Effector memory CD8-positive, alpha-beta T cell (primary cell): ENCODE results near the gene MSX2.

Experiments
- ATAC-seq: fragments of 150-1000 bp; cut with Tn5 transposase; replicated peaks from 2 replicates; pipeline ENCODE4 v1.10.0; 2021; ENCODE audit warnings: mild to moderate bottlenecking, moderate library complexity
- DNase-seq, 3 experiments: peaks; one replicate each; pipeline ENCODE4 v3.0.0; 2021
- H3K27ac Mint-ChIP-seq, 2 donors: one replicate each; pipeline ENCODE4 v1.8.0; 2022; ENCODE audit warnings: mild to moderate bottlenecking in 2 of 2, mixed read lengths in 2 of 2, moderate library complexity in 2 of 2
- H3K27me3 Mint-ChIP-seq, 2 donors: one replicate each; pipeline ENCODE4 v1.8.0; 2022; ENCODE audit warnings: mixed read lengths in 2 of 2
- H3K36me3 Mint-ChIP-seq: one replicate; pipeline ENCODE4 v1.8.0; 2022; ENCODE audit warnings: mild to moderate bottlenecking, moderate library complexity, mixed read lengths; ENCODE audit not compliant: insufficient read depth
- H3K4me1 Mint-ChIP-seq, 2 donors: one replicate each; pipeline ENCODE4 v1.8.0; 2022; ENCODE audit warnings: low read depth in 2 of 2, mixed read lengths in 2 of 2
- H3K4me3 Mint-ChIP-seq, 2 donors: one replicate each; pipeline ENCODE4 v1.8.0; 2022; ENCODE audit warnings: mild to moderate bottlenecking in 2 of 2, mixed read lengths in 2 of 2, moderate library complexity in 2 of 2
- H3K9me3 Mint-ChIP-seq, 2 donors: one replicate each; pipeline ENCODE4 v1.8.0; 2022; ENCODE audit warnings: mixed read lengths in 2 of 2
- total RNA-seq, 9 experiments: gene quantifications; one replicate each; lab custom pipeline; 2026; lab: John Stamatoyannopoulos, UW

The MSX2 gene
- total RNA-seq, result 0 to 0.96 (median 0) reads per million in 9 experiments

- Mint-ChIP-seq H3K27me3 (peaks cover 71 to 92% of the 10 kb centered on the region in 2 donors), H3K4me1 (peaks cover 2 to 4% of the 10 kb centered on the region in 2 donors), H3K9me3 (peaks cover 0 to 2% of the 10 kb centered on the region in 2 donors), H3K27ac (no peak within 1 kb of the TSS), H3K36me3 (no peaks in the 10 kb centered on the region), H3K4me3 (peak within 1 kb of the TSS in 1 of 2 donors; percentile 68)
- no peak for DNase-seq
- no peak for ATAC-seq
Measured at GRCh38 chr5:174724484-174725260, at the start of gene MSX2. MSX2 (plus strand) TSS chr5:174724582; CDS start chr5:174724660, 78 bp downstream.

- Mint-ChIP-seq H3K9me3 (peaks cover under 1 to 7% of the 10 kb centered on the region in 2 donors), H3K4me1 (no peaks in the 10 kb centered on the region), H3K36me3 (peaks cover 3% of the 10 kb centered on the region), H3K4me3 (no peak overlapping the region), H3K27me3 (peaks cover 0 to 7% of the 10 kb centered on the region in 2 donors), H3K27ac (no peak overlapping the region)
- ATAC-seq (no peak), DNase-seq (no peak)
Measured at GRCh38 chr5:174675110-174675509, 49.3 kb upstream of the MSX2 start.

DNA sequence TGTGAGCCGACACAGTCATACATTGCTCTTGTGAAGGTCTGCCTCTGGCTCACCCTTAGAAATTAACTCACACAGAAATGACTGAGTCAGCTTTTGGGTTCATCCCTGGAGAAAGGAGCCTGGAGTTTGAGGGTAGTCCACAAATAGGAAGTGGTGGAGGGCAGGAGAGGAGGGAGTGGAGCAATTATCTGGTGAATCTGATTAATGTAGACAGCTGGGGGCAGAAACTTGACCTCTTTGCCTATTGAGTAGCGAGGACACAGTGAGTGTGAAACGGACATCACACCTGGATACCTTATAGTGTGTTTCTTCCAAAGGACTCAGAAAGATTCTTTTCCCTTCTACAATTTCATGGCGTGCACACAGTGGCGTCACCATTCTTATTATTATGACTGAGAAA is 48.5 kb upstream of the MSX2 start:
- Mint-ChIP-seq H3K27ac (no peak overlapping the region), H3K9me3 (peaks cover 3 to 4% of the 10 kb centered on the region in 2 donors), H3K36me3 (no peaks in the 10 kb centered on the region), H3K27me3 (peaks cover 0 to 4% of the 10 kb centered on the region in 2 donors), H3K4me3 (no peak overlapping the region), H3K4me1 (no peaks in the 10 kb centered on the region)
- DNase-seq (no peak), ATAC-seq (no peak)

DNA sequence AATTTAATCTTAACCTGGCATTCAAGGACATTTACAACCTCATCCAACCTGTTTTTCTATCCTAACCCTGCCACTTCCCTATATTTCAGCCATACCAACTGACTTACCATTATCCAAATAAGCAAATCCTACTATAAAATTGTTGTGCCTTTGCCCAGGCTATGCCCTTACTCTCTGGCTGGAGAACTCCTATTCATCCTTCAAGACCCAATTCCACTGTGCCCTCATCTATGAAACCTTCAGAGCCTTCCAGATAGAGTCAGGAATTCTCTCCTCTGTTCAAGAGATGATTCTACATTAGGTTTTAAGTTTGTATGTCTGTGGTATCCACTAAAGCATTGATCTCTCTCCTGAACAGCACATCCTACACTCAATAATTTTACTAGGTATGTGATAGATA is 46.3 kb upstream of the MSX2 start:
- H3K9me3 Mint-ChIP-seq, result peaks cover 0 to 4% of the 10 kb centered on the region in 2 donors
- no peak overlapping the region for H3K4me3 Mint-ChIP-seq
- no peaks in the 10 kb centered on the region for H3K4me1 Mint-ChIP-seq
- no peaks in the 10 kb centered on the region for H3K36me3 Mint-ChIP-seq
- ATAC-seq, result no peak
- no peak for DNase-seq
- H3K27ac Mint-ChIP-seq, result no peak overlapping the region
- H3K27me3 Mint-ChIP-seq, result no peaks in the 10 kb centered on the region

GRCh38 chr5:174680901-174681565 is 43.3 kb upstream of the MSX2 start:
- no peak for DNase-seq
- H3K4me3 Mint-ChIP-seq, result no peak overlapping the region
- H3K4me1 Mint-ChIP-seq, result no peaks in the 10 kb centered on the region
- H3K9me3 Mint-ChIP-seq, result peaks cover 0 to 4% of the 10 kb centered on the region in 2 donors
- ATAC-seq, result no peak
- H3K27ac Mint-ChIP-seq, result no peak overlapping the region
- no peaks in the 10 kb centered on the region for H3K27me3 Mint-ChIP-seq
- H3K36me3 Mint-ChIP-seq, result no peaks in the 10 kb centered on the region

DNA sequence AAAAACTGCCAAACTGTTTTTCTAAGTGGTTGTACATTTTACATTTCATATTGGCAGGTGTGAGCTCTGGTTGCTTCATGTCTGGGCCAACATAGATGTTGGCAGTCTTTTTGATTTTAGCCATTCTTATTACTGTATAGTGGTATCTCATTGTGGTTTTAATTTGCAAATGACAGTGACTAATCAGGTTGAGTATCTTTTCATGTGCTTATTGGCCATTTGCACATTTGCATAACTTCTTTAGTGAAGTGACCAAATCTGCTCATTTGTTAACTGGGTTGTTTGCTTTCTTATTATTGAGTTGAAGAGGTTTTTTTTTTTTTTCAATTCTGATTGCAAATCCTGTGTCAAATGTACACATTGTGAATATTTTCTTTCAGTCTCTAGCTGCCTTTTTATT is 36.9 kb upstream of the MSX2 start:
- Mint-ChIP-seq H3K4me1 (peaks cover 0 to 4% of the 10 kb centered on the region in 2 donors), H3K36me3 (no peaks in the 10 kb centered on the region), H3K27me3 (peaks cover 23 to 37% of the 10 kb centered on the region in 2 donors), H3K27ac (no peak overlapping the region), H3K9me3 (no peaks in the 10 kb centered on the region), H3K4me3 (no peak overlapping the region)
- DNase-seq (no peak), ATAC-seq (no peak)

- no peak overlapping the region for H3K27ac Mint-ChIP-seq
- no peak for ATAC-seq
- peaks cover 32 to 49% of the 10 kb centered on the region in 2 donors for H3K27me3 Mint-ChIP-seq
- no peak for DNase-seq
- no peaks in the 10 kb centered on the region for H3K36me3 Mint-ChIP-seq
- peaks cover 0 to 4% of the 10 kb centered on the region in 2 donors for H3K4me1 Mint-ChIP-seq
- H3K9me3 Mint-ChIP-seq, result no peaks in the 10 kb centered on the region
- H3K4me3 Mint-ChIP-seq, result no peak overlapping the region
Measured at GRCh38 chr5:174688441-174689354, 35.7 kb upstream of the MSX2 start.

GRCh38 chr5:174690271-174690670 is 34.1 kb upstream of the MSX2 start:
- Mint-ChIP-seq H3K9me3 (no peaks in the 10 kb centered on the region), H3K4me1 (peaks cover 0 to 4% of the 10 kb centered on the region in 2 donors), H3K27ac (no peak overlapping the region), H3K4me3 (no peak overlapping the region), H3K36me3 (no peaks in the 10 kb centered on the region), H3K27me3 (peaks cover 37 to 62% of the 10 kb centered on the region in 2 donors)
- DNase-seq (no peak), ATAC-seq (no peak)

DNA sequence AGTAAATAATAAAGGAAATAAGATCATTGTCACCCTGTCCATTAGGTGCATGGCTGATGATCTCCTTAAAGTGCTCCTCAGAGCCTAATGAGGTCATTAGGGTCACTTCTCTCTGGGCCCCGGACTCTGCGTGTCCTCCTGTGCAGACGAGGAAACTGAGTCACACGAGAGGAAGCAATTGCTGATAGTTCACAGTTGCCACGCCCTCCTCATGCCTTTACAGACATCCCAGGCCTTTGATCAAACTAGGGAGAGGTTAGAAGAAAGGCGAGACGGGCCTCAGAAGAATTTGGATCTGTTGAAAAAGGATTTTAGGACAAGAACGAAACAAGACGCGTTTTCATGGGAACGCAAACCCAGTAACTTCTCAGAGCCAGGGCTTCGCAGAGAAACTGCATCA is 32.0 kb upstream of the MSX2 start:
- Mint-ChIP-seq H3K27me3 (peaks cover 37 to 62% of the 10 kb centered on the region in 2 donors), H3K36me3 (no peaks in the 10 kb centered on the region), H3K4me3 (no peak overlapping the region), H3K27ac (no peak overlapping the region), H3K9me3 (peaks cover 0 to 2% of the 10 kb centered on the region in 2 donors), H3K4me1 (peaks cover 0 to 4% of the 10 kb centered on the region in 2 donors)
- ATAC-seq (no peak), DNase-seq (no peak)

- DNase-seq (no peak), ATAC-seq (no peak)
- Mint-ChIP-seq H3K36me3 (no peaks in the 10 kb centered on the region), H3K9me3 (peaks cover 0 to 2% of the 10 kb centered on the region in 2 donors), H3K4me3 (no peak overlapping the region), H3K4me1 (peaks cover 0 to 4% of the 10 kb centered on the region in 2 donors), H3K27me3 (peaks cover 37 to 58% of the 10 kb centered on the region in 2 donors), H3K27ac (no peak overlapping the region)
Measured at GRCh38 chr5:174692982-174693422, 31.4 kb upstream of the MSX2 start.

DNA sequence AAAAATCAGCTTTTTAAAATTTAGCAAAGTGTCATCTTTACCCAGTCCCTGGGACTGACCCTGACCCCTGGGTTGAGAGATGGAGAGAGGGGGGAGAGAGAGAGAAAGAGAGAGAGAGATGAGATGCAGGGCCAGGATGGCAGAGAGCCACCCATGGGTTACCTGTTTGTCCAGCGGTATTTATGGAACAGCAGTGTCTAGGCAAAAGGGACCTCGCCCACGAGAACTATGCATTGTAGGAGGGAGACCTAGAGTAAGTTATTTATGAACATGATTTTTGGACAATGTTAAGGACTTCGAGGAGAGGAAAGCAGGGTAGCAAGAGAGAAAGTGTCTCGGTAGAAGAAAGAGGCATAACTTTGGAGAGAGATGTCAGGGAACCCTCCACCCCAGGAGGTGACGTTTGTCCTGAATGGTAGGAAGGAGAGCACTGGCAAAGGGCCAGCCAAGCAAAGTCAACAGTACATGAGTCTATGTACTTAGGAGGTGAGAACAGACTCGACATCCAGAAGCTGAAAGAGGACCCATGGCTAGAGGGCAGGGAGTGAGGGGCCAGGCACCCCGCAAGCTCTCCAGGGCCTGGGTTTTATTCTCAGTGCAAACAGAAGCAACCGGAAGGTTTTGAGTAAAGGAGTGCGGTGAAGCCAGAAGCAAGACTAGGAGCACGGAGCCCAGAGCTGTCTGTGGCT is 30.5 kb upstream of the MSX2 start:
- H3K9me3 Mint-ChIP-seq, result peaks cover 0 to 2% of the 10 kb centered on the region in 2 donors
- H3K4me1 Mint-ChIP-seq, result peaks cover 0 to 3% of the 10 kb centered on the region in 2 donors
- no peak overlapping the region for H3K4me3 Mint-ChIP-seq
- no peaks in the 10 kb centered on the region for H3K36me3 Mint-ChIP-seq
- no peak for ATAC-seq
- no peak overlapping the region for H3K27ac Mint-ChIP-seq
- H3K27me3 Mint-ChIP-seq, result peaks cover 29 to 49% of the 10 kb centered on the region in 2 donors
- DNase-seq, result no peak

- ATAC-seq (no peak), DNase-seq (no peak)
- peaks cover 0 to 2% of the 10 kb centered on the region in 2 donors for H3K9me3 Mint-ChIP-seq
- peaks cover 0 to 3% of the 10 kb centered on the region in 2 donors for H3K4me1 Mint-ChIP-seq
- no peak overlapping the region for H3K4me3 Mint-ChIP-seq
- H3K27me3 Mint-ChIP-seq, result peaks cover 28 to 44% of the 10 kb centered on the region in 2 donors
- H3K27ac Mint-ChIP-seq, result no peak overlapping the region
- no peaks in the 10 kb centered on the region for H3K36me3 Mint-ChIP-seq
Measured at GRCh38 chr5:174694611-174695010, 29.8 kb upstream of the MSX2 start.
